Chondrocyte (in vitro differentiated cells): Measurements from ENCODE around the gene IMMP2L. TPM values are rescaled to one million over a fixed set of nuclear protein-coding genes. Genes with fewer than 3 reads are reported as not detected.

Source experiments
- DNase-seq: peaks from one replicate; pipeline ENCODE4 v3.0.0; 2021; ENCODE audit warnings: mixed read lengths, low spot score
- H3K27ac Mint-ChIP-seq: one replicate; pipeline ENCODE4 v1.8.0; 2021; ENCODE audit warnings: mild to moderate bottlenecking, moderate library complexity, mixed read lengths; ENCODE audit not compliant: unreplicated experiment
- H3K27me3 Mint-ChIP-seq: 2 replicates; pipeline ENCODE4 v1.8.0; 2021; ENCODE audit warnings: low read depth, mixed read lengths
- H3K36me3 Mint-ChIP-seq: 2 replicates; pipeline ENCODE4 v1.8.0; 2021; ENCODE audit warnings: low read depth, mixed read lengths
- H3K4me1 Mint-ChIP-seq: 2 replicates; pipeline ENCODE4 v1.8.0; 2021; ENCODE audit warnings: low read depth, mild to moderate bottlenecking, mixed read lengths
- H3K4me3 Mint-ChIP-seq: one replicate; pipeline ENCODE4 v1.8.0; 2021; ENCODE audit warnings: mild to moderate bottlenecking, moderate library complexity, mixed read lengths; ENCODE audit not compliant: unreplicated experiment
- H3K9me3 Mint-ChIP-seq: 2 replicates; pipeline ENCODE4 v1.8.0; 2021; ENCODE audit warnings: low read depth, mixed read lengths
- CTCF ChIP-seq: fragments of 200-600 bp; sonication (generic); IDR thresholded peaks from 2 replicates; pipeline ENCODE4 v1.5.0; 2021; ENCODE audit warnings: antibody characterized with exemption, mild to moderate bottlenecking, moderate library complexity
- total RNA-seq: library from RNA; stranded (reverse); gene quantifications from 3 replicates; pipeline ENCODE4 v1.2.1, GENCODE V29; 2021

IMMP2L gene
- total RNA-seq, 1 donor from 2014 or later, result 6.1 TPM

- no peak for TF ChIP-seq CTCF
- no peak for DNase-seq
- H3K4me3 Mint-ChIP-seq, result no peak overlapping the region
- no peak overlapping the region for H3K27ac Mint-ChIP-seq
- H3K36me3 Mint-ChIP-seq, result no peaks in the 10 kb centered on the region
- peaks cover 2% of the 10 kb centered on the region for H3K9me3 Mint-ChIP-seq
- H3K4me1 Mint-ChIP-seq, result peaks cover 45% of the 10 kb centered on the region
- no peaks in the 10 kb centered on the region for H3K27me3 Mint-ChIP-seq
Observed at GRCh38 chr7:111268941-111269340, 293.4 kb downstream of the IMMP2L start.

- H3K36me3 Mint-ChIP-seq, result no peaks in the 10 kb centered on the region
- no peak for TF ChIP-seq CTCF
- H3K27me3 Mint-ChIP-seq, result no peaks in the 10 kb centered on the region
- H3K9me3 Mint-ChIP-seq, result no peaks in the 10 kb centered on the region
- no peak overlapping the region for H3K4me3 Mint-ChIP-seq
- no peak for DNase-seq
- peak overlapping the region; percentile 46 for H3K27ac Mint-ChIP-seq
- H3K4me1 Mint-ChIP-seq, result peaks cover 54% of the 10 kb centered on the region
Observed at GRCh38 chr7:111266613-111267012, 295.7 kb downstream of the IMMP2L start.

- TF ChIP-seq CTCF, result no peak
- Mint-ChIP-seq H3K27ac (no peak overlapping the region), H3K4me3 (no peak overlapping the region), H3K27me3 (no peaks in the 10 kb centered on the region), H3K4me1 (peaks cover 63% of the 10 kb centered on the region), H3K36me3 (no peaks in the 10 kb centered on the region), H3K9me3 (no peaks in the 10 kb centered on the region)
- no peak for DNase-seq
Observed at GRCh38 chr7:111265394-111265793, 296.9 kb downstream of the IMMP2L start.

- Mint-ChIP-seq H3K4me1 (peaks cover 63% of the 10 kb centered on the region), H3K9me3 (no peaks in the 10 kb centered on the region), H3K4me3 (no peak overlapping the region), H3K27me3 (no peaks in the 10 kb centered on the region), H3K36me3 (no peaks in the 10 kb centered on the region), H3K27ac (no peak overlapping the region)
- TF ChIP-seq CTCF, result no peak
- no peak for DNase-seq
Observed at GRCh38 chr7:111264981-111265380, 297.3 kb downstream of the IMMP2L start.

- peaks cover 63% of the 10 kb centered on the region for H3K4me1 Mint-ChIP-seq
- H3K9me3 Mint-ChIP-seq, result no peaks in the 10 kb centered on the region
- no peak for DNase-seq
- no peak for TF ChIP-seq CTCF
- H3K27me3 Mint-ChIP-seq, result no peaks in the 10 kb centered on the region
- H3K27ac Mint-ChIP-seq, result no peak overlapping the region
- no peaks in the 10 kb centered on the region for H3K36me3 Mint-ChIP-seq
- no peak overlapping the region for H3K4me3 Mint-ChIP-seq
Observed at GRCh38 chr7:111264111-111264868, 298.0 kb downstream of the IMMP2L start.
